GM18873 (cell line): ENCODE data around the gene ABHD2.
"Not testable (repeated sequence)": the region's sequence is repeated elsewhere in the genome, so short reads cannot be mapped to it uniquely, and the experiment has no call there.

Experiments used
- ATAC-seq: cut with Tn5 transposase; IDR thresholded peaks from one replicate; pipeline ENCODE4 v1.9.1; 2021; ENCODE audit warnings: mild to moderate bottlenecking, moderate library complexity, moderate number of reproducible peaks; ENCODE audit not compliant: unreplicated experiment, low FRiP score

ABHD2 gene, protein sequence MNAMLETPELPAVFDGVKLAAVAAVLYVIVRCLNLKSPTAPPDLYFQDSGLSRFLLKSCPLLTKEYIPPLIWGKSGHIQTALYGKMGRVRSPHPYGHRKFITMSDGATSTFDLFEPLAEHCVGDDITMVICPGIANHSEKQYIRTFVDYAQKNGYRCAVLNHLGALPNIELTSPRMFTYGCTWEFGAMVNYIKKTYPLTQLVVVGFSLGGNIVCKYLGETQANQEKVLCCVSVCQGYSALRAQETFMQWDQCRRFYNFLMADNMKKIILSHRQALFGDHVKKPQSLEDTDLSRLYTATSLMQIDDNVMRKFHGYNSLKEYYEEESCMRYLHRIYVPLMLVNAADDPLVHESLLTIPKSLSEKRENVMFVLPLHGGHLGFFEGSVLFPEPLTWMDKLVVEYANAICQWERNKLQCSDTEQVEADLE

DNA sequence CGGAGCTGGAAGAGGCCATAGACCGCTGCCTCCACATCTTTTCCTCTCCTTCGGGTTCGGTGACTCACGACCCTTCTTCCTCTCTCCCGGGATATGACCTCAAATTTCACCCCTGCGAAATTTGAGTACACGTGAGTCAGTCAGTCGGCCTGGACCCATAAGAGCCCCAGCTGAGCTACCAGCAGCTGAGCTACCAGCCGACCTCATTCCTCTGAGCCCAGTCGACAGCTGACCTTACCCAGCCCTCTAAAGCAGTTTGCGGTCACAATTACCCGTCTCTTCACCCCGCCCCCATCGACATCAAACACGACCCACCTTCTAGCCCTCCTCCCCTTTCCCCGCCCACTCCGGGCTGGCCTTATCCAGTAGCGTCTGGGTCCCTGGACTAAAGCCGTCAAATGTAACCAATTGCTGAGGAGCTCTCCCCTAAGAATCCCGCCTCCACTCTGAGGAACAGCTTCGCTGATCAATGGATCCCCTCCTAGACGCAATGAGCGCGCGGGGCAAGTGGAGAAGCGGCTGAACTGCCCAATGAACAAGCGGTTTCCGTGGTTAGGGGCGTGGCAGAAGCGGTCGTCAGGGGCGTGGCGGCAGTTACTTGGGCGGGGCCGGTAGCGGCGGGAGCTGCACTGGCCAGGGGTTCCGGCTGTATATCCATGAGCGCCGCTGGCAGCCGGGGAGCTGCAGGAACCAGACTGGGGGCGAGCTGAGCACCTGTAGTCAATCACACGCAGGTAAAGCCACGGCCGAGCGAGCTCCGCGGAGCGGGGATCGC lies at the start of gene ABHD2:
Gene ABHD2 (plus strand): TSS at position 627 of the 775 bp plus-strand sequence. CDS start 27,872 bp downstream, outside the sequence.
- ATAC-seq, result peak; percentile 98

GRCh38 chr15:89039142-89039541 lies 49.1 kb upstream of the ABHD2 start:
- no peak for ATAC-seq

GRCh38 chr15:89041507-89041906 lies 46.7 kb upstream of the ABHD2 start:
- no peak for ATAC-seq

DNA sequence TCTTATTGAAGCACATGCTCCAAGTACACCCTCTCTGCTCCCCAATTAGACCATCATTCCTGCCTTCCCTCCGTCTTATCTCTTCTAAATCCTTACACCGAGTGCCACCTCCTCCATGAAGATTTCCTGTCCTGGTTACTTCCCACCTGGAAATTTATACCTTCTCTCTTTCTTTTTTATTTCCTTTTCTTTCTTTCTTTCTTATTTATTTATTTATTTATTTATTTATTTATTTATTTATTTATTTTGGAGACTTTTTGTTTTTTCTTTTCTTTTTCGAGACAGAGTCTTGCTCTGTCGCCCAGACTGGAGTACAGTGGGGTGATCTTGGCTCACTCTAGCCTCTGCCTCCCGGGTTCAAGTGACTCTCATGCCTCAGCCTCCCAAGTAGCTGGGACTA lies 45.9 kb upstream of the ABHD2 start:
- ATAC-seq, result no peak

DNA sequence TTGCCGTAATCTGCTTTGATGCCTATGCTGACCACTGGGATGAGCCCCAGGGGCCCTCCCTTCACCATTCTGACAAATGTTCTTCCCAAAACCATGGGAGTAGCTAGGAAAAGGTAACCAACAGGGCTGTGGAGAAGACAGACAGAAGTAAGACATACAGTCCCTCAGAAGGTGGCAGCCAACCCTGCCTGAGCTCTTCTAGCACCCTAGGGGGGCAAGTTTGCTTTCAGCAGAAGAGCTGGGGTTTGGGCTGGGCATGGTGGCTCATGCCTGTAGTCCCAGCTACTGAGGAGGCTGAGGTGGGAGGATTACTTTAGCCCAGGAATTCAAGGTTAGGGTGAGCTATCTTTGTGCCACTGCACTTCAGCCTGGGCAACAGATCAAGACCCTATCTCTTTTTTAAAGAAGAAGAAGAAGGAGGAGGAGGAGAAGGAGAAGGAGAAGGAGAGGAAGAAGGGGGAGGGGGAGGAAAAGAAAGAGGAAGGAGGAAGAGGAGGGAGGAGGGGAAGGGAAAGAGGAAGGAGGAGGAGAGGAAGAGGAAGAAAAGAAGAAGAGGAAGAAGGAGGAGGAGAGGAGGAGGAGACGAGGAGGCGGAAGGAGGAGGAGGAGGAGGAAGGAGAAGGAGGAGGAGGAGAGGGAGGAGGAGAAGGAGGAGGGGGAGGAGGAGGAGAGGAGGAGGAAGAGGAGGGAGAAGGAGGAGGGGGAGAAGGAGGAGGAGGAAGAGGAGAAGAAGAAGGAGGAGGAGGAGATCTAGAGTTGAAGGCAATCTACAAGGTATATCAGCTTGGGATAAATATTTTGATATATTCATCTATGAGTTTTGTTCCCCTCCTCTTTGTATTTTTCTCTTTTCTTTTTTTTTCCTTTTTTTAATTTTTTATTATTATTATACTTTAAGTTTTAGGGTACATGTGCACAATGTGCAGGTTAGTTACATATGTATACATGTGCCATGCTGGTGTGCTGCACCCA lies 44.9 kb upstream of the ABHD2 start:
- no peak for ATAC-seq

GRCh38 chr15:89049016-89049666 lies 39.1 kb upstream of the ABHD2 start:
- not testable (repeated sequence) for ATAC-seq

GRCh38 chr15:89051875-89052274 lies 36.4 kb upstream of the ABHD2 start:
- no peak for ATAC-seq

DNA sequence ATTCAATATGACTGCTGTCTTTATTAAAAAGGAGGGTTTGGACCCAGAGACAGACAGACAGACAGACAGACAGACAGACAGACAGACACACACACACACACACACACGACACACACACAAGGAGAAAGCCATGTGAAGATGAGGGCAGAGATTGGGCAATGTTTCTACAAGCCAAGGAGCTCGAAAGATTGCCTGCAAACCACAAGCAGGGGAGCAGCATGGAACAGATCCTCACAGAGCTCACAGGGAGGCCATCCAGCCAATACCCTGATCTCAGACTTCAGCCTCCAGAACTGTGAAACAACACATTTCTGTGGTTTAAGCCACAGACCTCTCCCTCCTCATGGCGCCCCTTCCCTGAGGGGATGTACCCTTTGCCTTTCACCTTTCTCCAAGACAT lies 35.8 kb upstream of the ABHD2 start:
- no peak for ATAC-seq

DNA sequence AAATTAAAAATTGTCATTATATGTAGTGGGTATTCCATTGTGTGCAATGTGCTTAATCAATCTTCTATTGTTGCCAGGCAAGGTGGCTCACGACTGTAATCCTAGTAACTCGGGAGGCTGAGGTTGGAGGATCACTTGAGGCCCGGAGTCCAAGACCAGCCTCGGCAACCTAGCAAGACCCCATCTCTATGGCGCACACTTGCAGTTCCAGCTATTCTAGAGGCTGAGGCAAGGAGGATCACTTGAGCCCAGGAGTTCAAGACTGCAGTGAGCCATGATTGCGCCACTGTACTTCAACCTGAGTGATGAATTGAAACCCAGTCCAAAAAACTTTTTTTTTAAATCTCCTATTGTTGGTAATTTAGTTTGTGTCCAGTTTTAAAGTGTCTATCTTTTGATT lies 33.4 kb upstream of the ABHD2 start:
- no peak for ATAC-seq

DNA sequence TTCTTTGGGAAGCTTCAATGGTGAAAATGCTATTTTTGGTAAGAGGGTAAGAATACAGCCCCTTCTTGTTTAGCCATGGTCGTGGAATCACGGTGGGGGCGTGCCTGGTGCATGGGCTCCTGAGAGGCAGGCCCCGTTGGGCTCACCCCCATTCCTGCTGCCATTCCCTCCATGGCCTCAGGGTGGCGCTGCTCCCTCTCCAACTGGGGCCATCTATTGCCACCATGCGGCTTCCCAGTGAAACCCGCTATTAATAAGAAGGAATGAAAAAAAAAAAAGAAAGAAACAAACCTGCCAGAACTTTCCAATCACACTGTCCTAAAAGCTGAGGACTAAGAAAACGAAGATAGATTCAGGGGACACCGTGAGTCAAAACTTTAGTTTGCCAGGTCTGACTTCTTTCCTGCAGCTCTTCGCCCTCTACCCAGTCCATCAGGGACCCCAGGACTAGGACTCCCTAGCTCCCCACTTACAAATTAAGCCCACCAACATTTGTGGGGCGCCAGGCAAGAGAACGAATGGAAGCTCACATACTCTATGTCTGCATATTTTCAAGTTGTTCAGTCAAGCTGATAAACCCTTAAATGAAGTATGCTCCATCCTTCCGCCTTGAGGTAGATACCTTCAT lies 30.6 kb upstream of the ABHD2 start:
- no peak for ATAC-seq

DNA sequence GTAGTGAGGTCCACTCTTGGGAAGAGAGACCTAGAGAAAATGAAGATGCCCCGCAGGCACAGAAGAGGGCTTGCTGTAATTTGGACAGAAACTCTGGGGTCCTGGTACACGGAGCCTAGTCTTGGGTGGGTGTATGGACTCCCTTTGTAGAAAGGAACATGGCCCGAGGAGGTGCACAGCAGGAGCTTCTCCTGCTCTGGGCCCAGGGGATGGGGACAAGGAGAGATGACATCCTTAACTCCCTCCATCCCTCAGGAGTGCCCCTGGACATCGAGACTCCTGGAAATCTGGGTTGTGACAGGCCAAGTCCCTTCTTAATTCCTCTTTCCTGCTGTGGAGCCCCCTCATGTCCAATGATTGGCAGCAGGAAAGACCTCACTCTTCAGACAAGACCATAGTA lies 29.9 kb upstream of the ABHD2 start:
- ATAC-seq, result no peak

GRCh38 chr15:89058876-89059405 lies 29.3 kb upstream of the ABHD2 start:
- no peak for ATAC-seq

- no peak for ATAC-seq
Measured at GRCh38 chr15:89066280-89066679, 22.0 kb upstream of the ABHD2 start.

DNA sequence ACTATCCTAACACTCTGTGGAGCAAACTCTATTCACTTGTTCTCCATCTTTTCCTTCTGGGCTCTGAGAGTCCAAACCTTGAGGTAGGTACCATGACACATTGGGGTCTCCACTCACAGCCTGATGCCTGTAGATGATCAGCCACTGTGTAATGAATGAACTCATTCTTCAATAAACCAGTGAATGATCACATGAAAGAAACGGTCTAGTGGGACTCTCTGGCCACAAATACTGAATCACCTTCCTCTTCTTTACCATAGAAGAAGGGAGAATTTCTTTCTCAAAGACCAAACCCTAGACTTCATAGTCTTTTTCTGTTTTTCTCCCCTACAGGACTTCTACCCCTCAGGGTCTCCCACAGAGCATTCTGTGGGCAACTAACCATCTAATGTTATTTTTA lies 20.5 kb upstream of the ABHD2 start:
- peak; percentile 24 for ATAC-seq

GRCh38 chr15:89068325-89068784 lies 19.9 kb upstream of the ABHD2 start:
- ATAC-seq, result peak; percentile 62

GRCh38 chr15:89070197-89071124 lies 17.8 kb upstream of the ABHD2 start:
- no peak for ATAC-seq

GRCh38 chr15:89071471-89071870 lies 16.8 kb upstream of the ABHD2 start:
- ATAC-seq, result no peak

GRCh38 chr15:89072277-89072869 lies 15.9 kb upstream of the ABHD2 start:
- ATAC-seq, result no peak
